Sigmoid colon (tissue), 7 donors: ENCODE measurements around the gene DIS3L2. TPM values are rescaled to one million over a fixed set of nuclear protein-coding genes. Genes with fewer than 3 reads are reported as not detected.

ENCODE experiments used
- DNase-seq: peaks from one replicate; pipeline ENCODE4 v3.0.0-alpha.2; 2019
- H3K27ac ChIP-seq, 4 donors: fragments of 200-600 bp; sonication (generic); one replicate each; pipeline ENCODE4 v1.5.1; 2016 to 2019; ENCODE audit warnings: mild to moderate bottlenecking in 1 of 4
- H3K27me3 ChIP-seq, 3 donors: fragments of 200-600 bp; sonication (generic); one replicate each; pipeline ENCODE4 v1.5.1; 2019; ENCODE audit warnings: mild to moderate bottlenecking in 1 of 3
- H3K36me3 ChIP-seq, 4 donors: fragments of 200-600 bp; sonication (generic); one replicate each; pipeline ENCODE4 v1.5.1; 2016 to 2019
- H3K4me1 ChIP-seq, 4 donors: fragments of 200-600 bp; sonication (generic); one replicate each; pipeline ENCODE4 v1.5.1; 2017 to 2019
- H3K4me3 ChIP-seq, 4 donors: fragments of 200-600 bp; sonication (generic); one replicate each; pipeline ENCODE4 v1.5.1; 2017 to 2019; ENCODE audit warnings: mild to moderate bottlenecking in 2 of 4, moderate library complexity in 1 of 4
- H3K9me3 ChIP-seq, 4 donors: fragments of 200-600 bp in 3 of 4; sonication (generic) in 3 of 4; one replicate each; pipeline versions ENCODE4 v1.5.1 to v1.6.1; 2013 to 2019
- EP300 ChIP-seq, 4 donors: sonication (generic); formaldehyde crosslinking; IDR thresholded peaks; one replicate each; pipeline ENCODE4 v1.6.1; 2017; ENCODE audit warnings: antibody characterized with exemption in 4 of 4
- POLR2A ChIP-seq, 2 donors: fragments of 450-650 bp; IDR thresholded peaks; one replicate each; pipeline ENCODE4 v1.6.1; 2016; ENCODE audit warnings: antibody characterized with exemption in 2 of 2, mild to moderate bottlenecking in 2 of 2, moderate library complexity in 2 of 2
- POLR2AphosphoS5 ChIP-seq, 4 donors: sonication (generic); formaldehyde crosslinking; IDR thresholded peaks; one replicate each; pipeline ENCODE4 v1.6.1; 2017; ENCODE audit warnings: antibody characterized with exemption in 4 of 4
- WGBS, 2 donors: extraction: QIAGEN DNeasy Blood & Tissue Kit; methylation state at CpG; one replicate each; pipeline ENCODE4 v1.1.7; 2013; 5-methylcytosine and 5-hydroxymethylcytosine counted together
- intact Hi-C: fragments of 100-400 bp; cut with DNase I; formaldehyde crosslinking; loops from one replicate; pipeline ENCODE4 v1.15.1; 2023
- polyA plus RNA-seq, 3 donors: library from polyadenylated mRNA; stranded (reverse); fragments of 200-250 nt; gene quantifications; one replicate each; pipeline ENCODE4 v1.2.3, GENCODE V29; 2013
- total RNA-seq, 4 donors: library from RNA; depleted of rRNA; stranded (reverse); fragments of >200 nt; gene quantifications; one replicate each; pipeline ENCODE4 v1.1.0, GENCODE V29; 2016
- TF ChIP-seq, protein P1 (sequence below), 4 experiments: fragments of 450-650 bp in 3 of 4; fragments of 200-600 bp in 1 of 4; IDR thresholded peaks; one replicate each; pipeline ENCODE4 v1.5.1; 2016 to 2019; ENCODE audit warnings: antibody characterized with exemption in 4 of 4, mild to moderate bottlenecking in 3 of 4, moderate library complexity in 2 of 4
- donor health status: healthy with polysubstance abuse.
- donor health status: Bipolar disorder and iron deficiency.
- donor health status: healthy.

DIS3L2 gene
- total and polyA plus RNA-seq, 7 donors, result 8.8 to 37.9 (median 22.5) TPM

DNA sequence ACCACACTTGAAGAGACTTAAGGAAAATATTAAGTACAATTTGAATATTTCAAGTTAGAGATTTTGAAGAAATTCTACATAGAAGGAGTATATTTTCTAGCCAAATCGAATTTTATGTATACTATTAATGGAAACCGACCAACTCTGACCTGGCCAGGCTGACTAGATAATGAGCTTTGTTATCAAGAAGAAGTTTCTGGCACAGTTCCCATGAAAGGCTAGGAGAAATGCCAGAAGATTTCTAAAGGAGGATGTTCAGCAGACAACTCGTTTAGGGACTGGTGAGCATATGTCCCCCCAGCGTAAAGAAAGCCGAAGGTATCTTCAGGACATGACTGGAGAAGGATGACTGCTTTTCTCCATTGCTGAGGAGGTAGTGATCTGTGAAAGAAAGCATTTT is 127.3 kb downstream of the DIS3L2 start:
- intact Hi-C loops, result no loop called here
- H3K4me3 ChIP-seq, result no peak overlapping the region
- DNase-seq, result no peak
- 89% methylated on average over 5 of the region's 5 CpGs for WGBS, 2 donors
- H3K27me3 ChIP-seq, result no peaks in the 10 kb centered on the region
- TF ChIP-seq POLR2AphosphoS5 (IDR thresholded peaks at IDR 0.05) (no peak), EP300 (IDR thresholded peaks at IDR 0.05) (no peak), POLR2A (IDR thresholded peaks at IDR 0.05) (no peak)
- TF ChIP-seq, protein P1, sequence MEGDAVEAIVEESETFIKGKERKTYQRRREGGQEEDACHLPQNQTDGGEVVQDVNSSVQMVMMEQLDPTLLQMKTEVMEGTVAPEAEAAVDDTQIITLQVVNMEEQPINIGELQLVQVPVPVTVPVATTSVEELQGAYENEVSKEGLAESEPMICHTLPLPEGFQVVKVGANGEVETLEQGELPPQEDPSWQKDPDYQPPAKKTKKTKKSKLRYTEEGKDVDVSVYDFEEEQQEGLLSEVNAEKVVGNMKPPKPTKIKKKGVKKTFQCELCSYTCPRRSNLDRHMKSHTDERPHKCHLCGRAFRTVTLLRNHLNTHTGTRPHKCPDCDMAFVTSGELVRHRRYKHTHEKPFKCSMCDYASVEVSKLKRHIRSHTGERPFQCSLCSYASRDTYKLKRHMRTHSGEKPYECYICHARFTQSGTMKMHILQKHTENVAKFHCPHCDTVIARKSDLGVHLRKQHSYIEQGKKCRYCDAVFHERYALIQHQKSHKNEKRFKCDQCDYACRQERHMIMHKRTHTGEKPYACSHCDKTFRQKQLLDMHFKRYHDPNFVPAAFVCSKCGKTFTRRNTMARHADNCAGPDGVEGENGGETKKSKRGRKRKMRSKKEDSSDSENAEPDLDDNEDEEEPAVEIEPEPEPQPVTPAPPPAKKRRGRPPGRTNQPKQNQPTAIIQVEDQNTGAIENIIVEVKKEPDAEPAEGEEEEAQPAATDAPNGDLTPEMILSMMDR (IDR thresholded peaks at IDR 0.05), result no peak
- H3K27ac ChIP-seq, result no peak overlapping the region
- H3K9me3 ChIP-seq, result no peaks in the 10 kb centered on the region
- peaks cover 0 to 17% (median 0%) of the 10 kb centered on the region in 4 donors for H3K36me3 ChIP-seq
- no peaks in the 10 kb centered on the region for H3K4me1 ChIP-seq

DNA sequence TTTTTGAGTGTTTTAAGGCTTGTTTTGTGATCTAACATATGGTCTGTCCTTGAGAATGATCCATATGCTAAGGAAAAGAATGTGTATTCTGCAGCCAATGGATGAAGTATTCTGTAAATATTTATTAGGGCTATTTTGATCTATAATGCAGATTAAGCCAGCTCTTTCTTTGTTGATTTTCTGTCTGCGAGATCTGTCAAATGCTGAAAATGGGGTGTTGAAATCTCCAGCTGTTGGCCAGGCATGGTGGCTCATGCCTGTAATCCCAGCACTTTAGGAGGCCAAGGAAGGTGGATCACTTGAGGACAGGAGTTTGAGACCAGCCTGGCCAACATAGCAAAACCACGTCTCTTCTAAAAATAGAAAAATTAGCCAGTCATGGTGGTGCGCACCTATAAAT is 132.7 kb downstream of the DIS3L2 start:
- 88 to 93% methylated on average over 3 of the region's 3 CpGs for WGBS, 2 donors
- peaks cover 0 to 13% (median 3%) of the 10 kb centered on the region in 4 donors for H3K9me3 ChIP-seq

DNA sequence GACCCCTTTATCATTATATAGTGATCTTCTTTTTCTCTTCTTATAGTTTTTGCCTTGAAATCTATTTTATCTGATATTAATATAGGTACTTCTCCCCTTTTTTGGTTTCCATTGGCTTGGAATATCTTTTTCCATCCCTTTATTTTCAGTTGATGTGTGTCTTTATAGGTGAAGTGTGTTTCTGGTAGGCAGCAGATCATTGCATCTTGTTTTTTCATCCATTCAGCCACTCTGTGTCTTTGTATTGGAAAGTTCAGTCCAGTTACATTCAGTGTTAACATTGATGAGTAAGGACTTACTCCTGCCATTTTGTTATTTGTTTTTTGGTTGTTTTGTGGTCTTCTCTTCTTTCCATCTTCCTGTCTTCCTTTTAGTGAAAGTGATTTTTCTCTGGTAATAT is 133.4 kb downstream of the DIS3L2 start:
- H3K27ac ChIP-seq, result no peak overlapping the region
- peaks cover 0 to 25% (median 4%) of the 10 kb centered on the region in 4 donors for H3K36me3 ChIP-seq
- H3K4me1 ChIP-seq, result no peaks in the 10 kb centered on the region
- intact Hi-C loops, result no loop called here
- H3K4me3 ChIP-seq, result no peak overlapping the region
- no peaks in the 10 kb centered on the region for H3K27me3 ChIP-seq
- peaks cover 0 to 13% (median 3%) of the 10 kb centered on the region in 4 donors for H3K9me3 ChIP-seq
- TF ChIP-seq, protein P1 (IDR thresholded peaks at IDR 0.05), result no peak
- TF ChIP-seq EP300 (IDR thresholded peaks at IDR 0.05) (no peak), POLR2A (IDR thresholded peaks at IDR 0.05) (no peak), POLR2AphosphoS5 (IDR thresholded peaks at IDR 0.05) (no peak)
- no peak for DNase-seq

More for the DNA sequence above, 132.7 kb downstream of the DIS3L2 start:
- TF ChIP-seq, protein P1 (IDR thresholded peaks at IDR 0.05), result no peak
- no peak for TF ChIP-seq POLR2AphosphoS5 (IDR thresholded peaks at IDR 0.05)
- no peak for TF ChIP-seq POLR2A (IDR thresholded peaks at IDR 0.05)
- TF ChIP-seq EP300 (IDR thresholded peaks at IDR 0.05), result no peak
- Histone ChIP-seq H3K27me3 (no peaks in the 10 kb centered on the region), H3K27ac (no peak overlapping the region), H3K36me3 (peaks cover 0 to 32% (median 4%) of the 10 kb centered on the region in 4 donors), H3K4me1 (no peaks in the 10 kb centered on the region), H3K4me3 (no peak overlapping the region)
- no peak for DNase-seq
- intact Hi-C loops, result no loop called here

DNA sequence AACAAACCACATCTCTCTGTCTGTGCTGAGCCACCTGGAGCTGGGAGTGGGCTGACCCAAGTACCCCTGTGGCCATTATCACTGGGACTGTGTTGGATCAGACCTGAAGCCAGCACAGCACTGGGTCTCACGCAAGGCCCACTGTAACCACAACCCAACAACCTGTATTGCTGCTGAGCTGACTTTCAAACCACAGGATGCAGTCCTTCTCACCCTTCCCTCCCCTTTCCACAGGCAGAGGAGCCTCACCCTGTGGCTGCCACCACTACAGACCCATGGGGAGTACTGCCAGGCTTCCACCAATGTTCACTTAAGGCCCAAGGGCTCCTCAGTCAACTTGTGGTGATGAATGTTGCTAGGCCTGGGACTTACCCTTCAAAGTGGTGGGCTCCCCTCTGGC is 135.7 kb downstream of the DIS3L2 start:
- intact Hi-C loops, result no loop called here
- TF ChIP-seq, protein P1 (IDR thresholded peaks at IDR 0.05), result no peak
- Histone ChIP-seq H3K4me3 (no peak overlapping the region), H3K36me3 (peaks cover 0 to 22% (median 4%) of the 10 kb centered on the region in 4 donors), H3K27me3 (no peaks in the 10 kb centered on the region), H3K9me3 (peaks cover 0 to 13% (median 3%) of the 10 kb centered on the region in 4 donors), H3K27ac (no peak overlapping the region), H3K4me1 (no peaks in the 10 kb centered on the region)
- no peak for DNase-seq
- 94% methylated on average over 1 of the region's 1 CpG for WGBS, 2 donors

DNA sequence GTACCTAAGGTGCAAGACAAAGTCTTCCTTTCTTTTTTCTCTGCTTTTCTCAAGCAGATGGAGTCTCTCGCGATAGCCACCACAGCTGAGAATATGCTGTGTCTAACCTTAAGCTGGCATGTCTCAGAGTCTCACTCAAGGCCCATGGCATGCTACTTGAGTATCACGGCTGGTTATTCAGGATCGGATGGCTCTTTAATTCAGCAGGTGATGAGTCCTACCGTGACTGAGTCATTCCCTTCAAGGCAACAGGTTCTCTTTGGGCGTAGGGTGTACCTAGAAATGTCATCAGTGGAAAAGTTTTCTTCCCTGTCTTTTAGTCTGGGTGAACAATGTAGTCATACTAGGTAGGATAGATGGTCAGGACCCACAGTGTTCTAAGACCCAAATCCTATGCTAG is 136.2 kb downstream of the DIS3L2 start:
- intact Hi-C loops, result no loop called here
- no peak for TF ChIP-seq POLR2A (IDR thresholded peaks at IDR 0.05)
- TF ChIP-seq, protein P1 (IDR thresholded peaks at IDR 0.05), result no peak
- no peak for TF ChIP-seq EP300 (IDR thresholded peaks at IDR 0.05)
- TF ChIP-seq POLR2AphosphoS5 (IDR thresholded peaks at IDR 0.05), result no peak

More for the DNA sequence above, 136.2 kb downstream of the DIS3L2 start:
- no peak overlapping the region for H3K27ac ChIP-seq
- no peaks in the 10 kb centered on the region for H3K27me3 ChIP-seq
- 98% methylated on average over 6 of the region's 6 CpGs for WGBS, 2 donors
- H3K4me3 ChIP-seq, result no peak overlapping the region
- DNase-seq, result no peak
- H3K9me3 ChIP-seq, result peaks cover 0 to 13% (median 3%) of the 10 kb centered on the region in 4 donors
- H3K4me1 ChIP-seq, result peaks cover 0 to 3% (median 0%) of the 10 kb centered on the region in 4 donors
- peaks cover 0 to 22% (median 4%) of the 10 kb centered on the region in 4 donors for H3K36me3 ChIP-seq
